HG03378 (cell line): ENCODE results near the gene ARL4C.

ENCODE experiments used
- ATAC-seq: cut with Tn5 transposase; IDR thresholded peaks from one replicate; pipeline ENCODE4 v1.9.1; 2021; ENCODE audit warnings: mild to moderate bottlenecking, moderate library complexity; ENCODE audit not compliant: unreplicated experiment

The ARL4C gene

GRCh38 chr2:234448506-234449184, 48.2 kb downstream of the ARL4C start:
- ATAC-seq, result no peak

- no peak for ATAC-seq
These were observed 48.9 kb downstream of the ARL4C start for GRCh38 chr2:234447963-234448362.

GRCh38 chr2:234447189-234447588, 49.7 kb downstream of the ARL4C start:
- ATAC-seq, result no peak

- ATAC-seq, result peak; percentile 79
These were observed 50.3 kb downstream of the ARL4C start for GRCh38 chr2:234446404-234447076.

GRCh38 chr2:234444893-234445292, 52.0 kb downstream of the ARL4C start:
- no peak for ATAC-seq

GRCh38 chr2:234444242-234444730, 52.6 kb downstream of the ARL4C start:
- ATAC-seq, result no peak
